Brain microvascular endothelial cell (primary cell): ENCODE measurements around the gene RRN3.
A peak's percentile ranks its signal among the peaks of the same experiment; 100 is the strongest.
"Not testable (repeated sequence)": the region's sequence is repeated elsewhere in the genome, so short reads cannot be mapped to it uniquely, and the experiment has no call there.

Experiments used
- DNase-seq: peaks from one replicate; pipeline ENCODE4 v3.0.0-alpha.2; 2020
- H3K27ac ChIP-seq: fragments of 250-450 bp; sonication (Bioruptor Pico); 2 replicates; pipeline ENCODE4 v1.5.1; 2020; ENCODE audit warnings: mild to moderate bottlenecking, moderate library complexity
- H3K27me3 ChIP-seq: fragments of 250-450 bp; sonication (Bioruptor Pico); replicated peaks from 2 replicates; pipeline ENCODE4 v1.5.1; 2020; ENCODE audit warnings: mild to moderate bottlenecking
- H3K36me3 ChIP-seq: fragments of 250-450 bp; sonication (Bioruptor Pico); replicated peaks from 2 replicates; pipeline ENCODE4 v1.5.1; 2020; ENCODE audit warnings: mild to moderate bottlenecking
- H3K4me3 ChIP-seq: 2 replicates; pipeline ENCODE4 v1.5.1; 2011; ENCODE audit warnings: low read depth, mild to moderate bottlenecking, control low read depth, low read length, moderate library complexity
- CTCF ChIP-seq: IDR thresholded peaks from 2 replicates; pipeline ENCODE4 v1.5.1; 2011; ENCODE audit warnings: low read depth, mild to moderate bottlenecking, moderate library complexity, low read length, control low read depth, inconsistent platforms; ENCODE audit errors: missing control alignments
- in situ Hi-C: cut with HindIII; loops from 2 replicates; pipeline ENCODE4 v1.10.0; 2017; ENCODE audit warnings: low sequenced_read_pairs, low pct_ligation_motif_present

RRN3 gene

GRCh38 chr16:15051387-15051951, 42.6 kb downstream of the RRN3 start:
- DNase-seq: no peak
- Histone ChIP-seq H3K27ac (no peak overlapping the region), H3K36me3 (peaks cover 9% of the 10 kb centered on the region), H3K4me3 (no peak overlapping the region), H3K27me3 (no peaks in the 10 kb centered on the region)
- TF ChIP-seq CTCF: no peak
- in situ Hi-C loops: no loop called here

GRCh38 chr16:15050440-15050839, 43.6 kb downstream of the RRN3 start:
- in situ Hi-C loops, DNase-seq, H3K4me3 ChIP-seq, H3K27ac ChIP-seq, H3K27me3 ChIP-seq: not testable (repeated sequence)
- H3K36me3 ChIP-seq: peaks cover 18% of the 10 kb centered on the region

GRCh38 chr16:15049581-15050180, 44.4 kb downstream of the RRN3 start:
- Histone ChIP-seq H3K4me3 (no peak overlapping the region), H3K27ac (no peak overlapping the region), H3K27me3 (no peaks in the 10 kb centered on the region), H3K36me3 (peaks cover 18% of the 10 kb centered on the region)
- TF ChIP-seq CTCF: no peak
- DNase-seq: no peak
- in situ Hi-C loops: no loop called here

- in situ Hi-C loops: no loop called here
- DNase-seq: no peak
- no peak overlapping the region for H3K27ac ChIP-seq
Measured at GRCh38 chr16:15046692-15047376, 47.2 kb downstream of the RRN3 start.

GRCh38 chr16:15045270-15045669, 48.8 kb downstream of the RRN3 start:
- H3K36me3 ChIP-seq: peaks cover 34% of the 10 kb centered on the region
- H3K4me3 ChIP-seq, H3K27ac ChIP-seq, H3K27me3 ChIP-seq, DNase-seq, in situ Hi-C loops: not testable (repeated sequence)

More at GRCh38 chr16:15046692-15047376, 47.2 kb downstream of the RRN3 start:
- H3K36me3 ChIP-seq: peaks cover 21% of the 10 kb centered on the region
- H3K4me3 ChIP-seq: no peak overlapping the region
- TF ChIP-seq CTCF: peak; percentile 3
- H3K27me3 ChIP-seq: no peaks in the 10 kb centered on the region

GRCh38 chr16:15044286-15044685, 49.8 kb downstream of the RRN3 start:
- no peak for DNase-seq
- Histone ChIP-seq H3K27ac (no peak overlapping the region), H3K27me3 (no peaks in the 10 kb centered on the region), H3K4me3 (no peak overlapping the region), H3K36me3 (peaks cover 43% of the 10 kb centered on the region)
- in situ Hi-C loops: no loop called here
- no peak for TF ChIP-seq CTCF
